NCI-H2227 (cell line): Measurements from ENCODE around the gene IFT20.
"Not testable (repeated sequence)": the region's sequence is repeated elsewhere in the genome, so short reads cannot be mapped to it uniquely, and the experiment has no call there.

Experiments
- DNase-seq: peaks from one replicate; lab custom pipeline; 2025; ENCODE audit not compliant: unreplicated experiment; lab: John Stamatoyannopoulos, UW

The IFT20 gene

DNA sequence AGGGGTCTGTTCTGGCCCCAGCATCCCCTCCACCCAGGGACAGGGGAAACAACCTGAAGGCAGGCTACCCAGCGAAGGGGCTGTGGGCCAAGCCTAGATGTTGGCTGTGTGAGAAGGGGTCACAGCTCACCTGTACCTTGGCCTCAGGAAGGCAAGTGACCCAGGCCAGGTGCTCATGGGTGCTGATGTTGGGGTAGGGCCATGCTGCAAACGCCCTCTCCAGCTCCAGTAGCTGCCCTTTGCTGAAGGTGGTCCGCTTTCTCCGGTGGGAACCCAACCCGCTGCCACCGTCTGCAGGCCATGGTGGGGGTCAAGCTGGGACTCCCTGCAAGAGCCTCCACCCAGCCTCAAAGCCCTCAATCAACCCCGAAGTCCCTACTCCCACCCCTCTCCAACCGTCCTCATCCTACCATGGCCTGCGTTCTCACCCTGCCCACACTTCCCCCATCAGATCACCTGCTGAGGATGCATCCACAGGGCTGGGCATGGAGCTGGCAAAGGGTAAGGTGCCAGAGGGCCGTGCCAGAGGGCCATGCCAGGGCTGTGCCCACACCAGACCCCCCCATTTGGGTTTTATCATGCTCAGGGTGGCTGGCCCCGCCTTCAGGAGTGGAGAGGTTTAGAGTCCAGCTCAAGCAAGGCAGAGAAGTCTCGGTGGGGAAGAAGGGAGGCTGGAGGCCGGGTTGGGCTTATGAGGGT lies 29.5 kb upstream of the IFT20 start, which contains the start of gene SEBOX:
SEBOX (minus strand) TSS at position 535 of the 699 bp plus-strand sequence; CDS start at position 487, 48 bp downstream.
- no peak for DNase-seq

DNA sequence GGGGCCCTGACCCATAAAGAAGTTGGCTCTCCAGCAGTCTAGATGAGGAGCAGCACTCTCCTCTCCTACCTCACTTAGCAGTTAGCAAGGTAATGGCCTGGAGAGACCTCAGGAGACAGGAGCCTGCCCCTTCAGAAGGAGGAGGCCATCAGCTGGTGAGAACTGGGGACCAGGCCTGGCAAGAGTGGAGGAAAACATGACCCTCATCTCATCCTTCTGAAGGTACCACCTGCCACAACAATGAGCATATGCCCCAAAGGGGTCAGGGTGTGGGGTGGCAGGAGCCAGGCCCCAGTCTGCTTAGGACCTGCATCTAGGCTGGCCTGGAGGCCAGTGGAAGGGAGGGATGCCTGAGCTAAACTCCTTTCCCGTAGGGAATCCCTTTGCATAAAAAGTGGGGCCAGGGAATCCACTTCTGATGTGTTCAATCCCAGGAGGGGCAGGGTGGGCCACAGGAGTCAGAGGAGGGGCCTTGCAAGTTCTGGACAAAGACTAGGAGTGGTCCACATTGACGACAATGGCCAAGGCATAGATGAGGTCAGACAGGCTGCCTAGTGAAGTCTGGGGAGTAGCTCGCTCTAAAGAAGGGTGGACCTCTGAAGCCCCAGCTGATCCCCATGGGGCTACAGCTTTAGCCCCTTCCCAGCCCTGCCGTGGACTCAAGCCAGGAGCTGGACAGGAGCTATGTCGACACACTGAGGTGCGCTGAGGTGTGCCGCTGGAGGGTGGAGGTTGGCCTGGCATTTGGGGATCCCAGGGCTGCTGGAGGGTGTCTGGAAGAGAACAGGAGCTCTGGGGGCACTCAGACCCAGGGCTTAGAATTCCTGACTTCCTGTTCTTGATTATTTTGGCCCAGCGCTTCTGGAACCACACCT lies 28.7 kb upstream of the IFT20 start:
- no peak for DNase-seq

DNA sequence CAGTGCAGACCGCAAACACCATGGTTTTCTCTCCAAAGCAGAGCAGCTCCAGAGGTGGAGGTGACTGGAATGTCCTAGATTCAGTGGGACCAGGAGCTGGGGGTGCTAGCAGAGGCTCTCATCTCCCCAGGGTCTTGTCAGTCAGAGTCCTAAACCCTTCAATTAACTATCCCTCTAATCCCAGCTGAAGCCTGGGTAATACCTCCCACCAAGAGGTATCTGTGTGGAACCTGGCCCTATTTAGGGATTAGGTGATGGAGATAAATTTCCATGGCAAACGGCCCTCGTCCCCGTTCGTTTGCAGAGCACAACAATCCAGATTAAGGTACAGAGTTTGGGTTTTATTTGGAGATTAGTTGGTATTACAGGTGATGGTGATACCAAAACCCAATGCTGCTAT lies 27.9 kb upstream of the IFT20 start:
- DNase-seq = no peak

DNA sequence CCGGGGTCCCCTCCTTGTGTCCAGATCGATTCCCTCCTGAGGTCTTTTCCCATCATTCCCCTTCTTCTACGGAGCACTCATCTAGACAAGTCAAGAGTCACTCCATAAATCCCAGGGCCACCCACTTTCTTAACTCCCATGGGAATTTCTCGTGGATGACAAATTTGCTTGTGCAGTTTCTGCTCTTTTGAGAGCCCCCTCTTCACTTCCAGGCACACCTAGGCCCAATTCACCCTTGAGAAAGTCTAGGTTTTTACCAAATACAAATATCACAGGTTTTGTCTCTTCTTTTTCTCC lies 22.6 kb upstream of the IFT20 start:
- DNase-seq = no peak

DNA sequence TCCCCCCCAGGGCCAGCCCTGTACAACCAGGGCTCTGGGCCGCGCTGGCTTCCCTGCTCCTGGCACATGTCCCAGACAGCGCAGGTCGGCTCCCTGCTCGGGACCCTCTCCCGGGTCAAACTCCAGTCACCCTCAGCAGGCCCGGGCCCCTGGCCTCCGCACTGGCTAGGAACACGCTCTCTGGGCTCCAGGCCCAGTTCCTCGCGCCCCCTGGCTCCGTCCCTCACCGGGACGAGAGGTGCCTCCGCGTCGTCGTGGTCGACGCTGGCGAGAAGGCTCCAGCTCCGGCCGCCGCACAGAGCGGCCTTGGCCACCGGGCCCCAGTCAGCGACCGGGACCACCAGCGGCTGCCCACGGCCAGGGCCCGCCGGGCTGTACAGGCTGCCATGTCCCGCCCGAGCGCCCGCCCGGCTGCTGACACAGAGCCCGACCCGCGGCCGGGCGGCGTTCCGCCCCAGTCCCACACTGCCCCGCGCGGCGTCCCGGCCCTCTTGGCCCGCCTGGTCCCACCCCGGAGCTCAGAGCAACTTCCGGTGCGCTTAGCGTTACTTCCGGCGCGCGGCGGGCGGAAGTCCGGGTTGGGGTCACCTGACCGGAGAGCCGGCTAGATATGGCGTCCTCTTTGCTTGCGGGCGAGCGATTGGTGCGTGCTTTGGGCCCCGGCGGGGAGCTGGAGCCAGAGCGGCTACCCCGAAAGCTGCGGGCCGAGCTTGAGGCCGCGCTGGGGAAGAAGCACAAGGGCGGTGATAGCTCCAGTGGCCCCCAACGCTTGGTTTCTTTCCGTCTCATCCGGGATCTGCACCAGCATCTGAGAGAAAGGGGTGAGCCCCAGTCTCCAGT lies 22.0 kb upstream of the IFT20 start, which contains the start of gene POLDIP2:
POLDIP2 (minus strand) TSS at position 467 of the 840 bp plus-strand sequence; CDS start at position 388, 79 bp downstream.
- DNase-seq = peak; percentile 94

GRCh38 chr17:28350271-28350670 lies 15.0 kb upstream of the IFT20 start:
- DNase-seq = no peak

GRCh38 chr17:28348979-28349378 lies 13.7 kb upstream of the IFT20 start:
- no peak for DNase-seq

- no peak for DNase-seq
Observed at GRCh38 chr17:28347261-28347891, 12.1 kb upstream of the IFT20 start.

DNA sequence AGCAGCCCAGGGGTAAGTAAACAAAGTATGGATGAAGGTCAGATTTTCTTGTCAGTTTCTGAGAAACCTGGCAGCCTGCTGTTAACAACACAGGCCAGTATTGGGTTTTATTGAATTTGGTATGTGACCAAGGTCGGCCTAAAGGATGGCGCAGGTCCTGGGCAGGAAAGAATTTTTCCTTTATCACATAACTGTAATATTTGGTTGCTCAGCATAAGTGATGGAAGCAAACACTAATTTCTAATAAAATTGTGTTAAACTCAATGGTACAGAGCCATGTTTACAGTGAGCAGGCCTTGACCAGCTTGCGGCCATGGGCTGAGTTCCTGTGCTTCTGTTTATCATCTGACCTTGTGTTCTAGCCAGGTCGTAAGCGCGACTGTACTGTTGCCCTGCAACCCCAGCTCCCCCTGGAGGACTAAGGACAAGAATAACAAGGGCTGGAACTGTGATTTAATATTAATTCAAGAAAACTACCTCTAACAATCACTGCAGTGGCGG lies 11.5 kb upstream of the IFT20 start:
- no peak for DNase-seq

GRCh38 chr17:28346199-28346580 lies 10.9 kb upstream of the IFT20 start:
- DNase-seq = no peak

- no peak for DNase-seq
Observed at GRCh38 chr17:28345419-28346198, 10.3 kb upstream of the IFT20 start.

- no peak for DNase-seq
Observed at GRCh38 chr17:28344435-28344901, 9.2 kb upstream of the IFT20 start.

- DNase-seq = no peak
Observed at GRCh38 chr17:28344011-28344410, 8.7 kb upstream of the IFT20 start.

- no peak for DNase-seq
Observed at GRCh38 chr17:28343491-28343932, 8.2 kb upstream of the IFT20 start.

DNA sequence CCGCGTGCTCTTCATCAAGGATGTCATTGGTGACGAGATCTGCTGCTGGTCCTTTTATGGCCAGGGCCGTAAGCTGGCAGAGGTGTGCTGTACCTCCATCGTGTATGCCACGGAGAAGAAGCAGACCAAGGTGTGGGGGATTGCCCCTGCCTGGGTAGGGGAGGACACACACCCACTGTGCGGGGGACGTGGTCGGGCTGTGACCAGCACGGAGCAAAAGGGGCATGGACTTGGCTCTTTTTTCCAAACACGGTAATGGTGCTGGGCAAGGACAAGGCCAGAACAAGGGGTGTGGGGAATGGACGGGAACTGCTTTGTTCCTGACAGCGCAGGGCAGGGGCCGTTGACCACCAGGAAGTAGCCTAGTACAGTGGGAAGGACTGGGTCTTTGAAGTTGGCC lies 7.0 kb upstream of the IFT20 start:
- no peak for DNase-seq

DNA sequence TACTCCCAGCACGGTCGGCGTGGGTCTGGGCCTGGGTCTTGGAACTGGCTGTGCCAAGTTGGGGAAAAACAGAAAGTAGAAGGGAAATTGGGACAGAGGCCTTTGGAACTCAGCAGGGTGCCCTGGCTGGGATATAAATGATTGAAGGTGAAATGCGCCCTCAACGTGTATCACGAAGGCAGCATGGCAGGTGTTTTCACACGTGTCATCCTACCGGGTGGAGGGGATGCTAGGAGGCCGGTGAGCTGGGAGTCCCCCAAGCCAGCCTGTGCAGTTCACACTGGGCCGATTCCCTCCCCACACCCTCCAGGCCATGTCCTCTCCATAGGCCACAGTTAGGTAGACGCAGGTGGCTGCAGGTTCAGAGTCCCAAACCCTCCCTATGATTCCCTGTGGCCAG lies 6.2 kb upstream of the IFT20 start:
- DNase-seq = no peak

DNA sequence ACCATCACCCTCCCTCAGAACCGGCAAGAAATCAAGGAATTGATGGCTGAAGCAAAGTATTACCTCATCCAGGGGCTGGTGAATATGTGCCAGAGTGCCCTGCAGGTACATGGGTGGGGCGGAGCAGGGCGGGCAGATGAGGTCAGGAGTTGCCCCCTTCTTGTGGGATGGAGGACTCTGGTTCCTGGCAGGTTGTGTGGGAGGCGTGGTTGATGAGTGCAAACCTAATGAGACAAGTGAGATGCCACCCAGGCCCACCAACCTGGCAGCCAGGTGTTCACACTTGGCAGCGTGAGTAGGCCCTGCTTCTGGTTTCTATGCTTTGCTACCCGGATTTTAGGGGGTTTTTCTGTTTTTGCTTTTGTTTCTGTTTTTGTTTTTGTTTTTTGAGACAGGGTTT lies 5.1 kb upstream of the IFT20 start:
- no peak for DNase-seq

DNA sequence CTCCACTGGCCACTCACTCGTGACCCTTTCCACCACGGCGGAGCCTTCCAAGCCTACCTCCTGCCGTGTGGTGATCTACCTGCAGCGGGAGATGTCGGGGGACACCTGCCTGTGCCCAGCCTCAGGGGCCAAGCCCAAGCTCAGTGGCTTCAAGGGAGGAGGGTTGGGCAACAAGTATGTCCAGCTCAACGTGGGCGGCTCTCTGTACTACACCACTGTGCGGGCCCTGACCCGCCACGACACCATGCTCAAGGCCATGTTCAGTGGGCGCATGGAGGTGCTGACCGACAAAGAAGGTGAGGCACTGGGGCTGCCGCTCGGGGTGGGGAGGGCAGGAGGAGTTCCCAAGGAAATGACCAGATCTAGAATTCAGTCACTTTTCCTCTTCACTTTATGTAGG lies 4.2 kb upstream of the IFT20 start:
- DNase-seq = no peak

DNA sequence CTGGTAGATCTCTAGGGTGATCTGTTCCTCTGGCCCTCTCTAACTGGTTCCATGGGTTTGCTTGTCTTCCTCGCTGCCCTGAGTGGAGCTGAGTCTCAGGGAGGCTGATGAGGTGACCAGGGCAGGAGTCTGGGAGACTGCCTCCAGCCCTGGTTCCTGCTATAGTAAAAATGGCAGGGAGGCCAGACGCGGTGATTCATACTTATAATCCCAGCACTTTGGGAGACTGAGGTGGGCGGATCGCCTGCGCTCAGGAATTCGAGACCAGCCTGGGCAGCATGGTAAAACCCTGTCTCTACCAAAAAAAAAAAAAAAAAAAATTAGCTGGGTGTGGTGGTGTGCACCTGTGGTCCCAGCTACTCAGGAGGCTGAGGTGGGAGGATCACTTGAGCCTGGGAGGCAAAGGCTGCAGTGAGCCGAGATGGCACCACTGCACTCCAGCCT lies 3.5 kb upstream of the IFT20 start:
- DNase-seq = not testable (repeated sequence)
